GM23248 (cell line): ENCODE data around the gene SLC2A10. TPM values are rescaled to one million over a fixed set of nuclear protein-coding genes. Genes with fewer than 3 reads are reported as not detected.

Source experiments
- DNase-seq: peaks from one replicate; pipeline ENCODE4 v3.0.0-alpha.2; 2015
- H2AFZ ChIP-seq: fragments of 200-600 bp; sonication (generic); 2 replicates; pipeline ENCODE4 v1.6.1; 2016; ENCODE audit warnings: antibody characterized with exemption
- H3F3A ChIP-seq: fragments of 200-600 bp; sonication (generic); 2 replicates; pipeline ENCODE4 v1.6.1; 2016; ENCODE audit warnings: mild to moderate bottlenecking, antibody characterized with exemption, mixed run types; ENCODE audit not compliant: insufficient read depth
- H3K27ac ChIP-seq: fragments of 200-600 bp; sonication (generic); 2 replicates; pipeline ENCODE4 v1.5.1; 2016; ENCODE audit warnings: mild to moderate bottlenecking
- H3K27me3 ChIP-seq: fragments of 200-600 bp; sonication (generic); replicated peaks from 2 replicates; pipeline ENCODE4 v1.6.1; 2016; ENCODE audit warnings: mild to moderate bottlenecking; ENCODE audit not compliant: insufficient read depth
- H3K36me3 ChIP-seq: fragments of 200-600 bp; sonication (generic); 2 replicates; pipeline ENCODE4 v1.6.1; 2016; ENCODE audit warnings: low read depth, mild to moderate bottlenecking
- H3K4me1 ChIP-seq: fragments of 200-600 bp; sonication (generic); 2 replicates; pipeline ENCODE4 v1.6.1; 2016; ENCODE audit warnings: mild to moderate bottlenecking; ENCODE audit not compliant: insufficient read depth
- H3K4me2 ChIP-seq: fragments of 200-600 bp; sonication (generic); one replicate; pipeline ENCODE4 v1.6.1; 2016; ENCODE audit warnings: mild to moderate bottlenecking; ENCODE audit not compliant: unreplicated experiment
- H3K4me3 ChIP-seq: fragments of 200-600 bp; sonication (generic); 2 replicates; pipeline ENCODE4 v1.5.1; 2016; ENCODE audit warnings: mild to moderate bottlenecking
- H3K79me2 ChIP-seq: fragments of 200-600 bp; sonication (generic); 2 replicates; pipeline ENCODE4 v1.6.1; 2016; ENCODE audit warnings: mild to moderate bottlenecking; ENCODE audit not compliant: insufficient read depth
- H3K9ac ChIP-seq: fragments of 200-600 bp; sonication (generic); 2 replicates; pipeline ENCODE4 v1.6.1; 2016; ENCODE audit warnings: mild to moderate bottlenecking
- H3K9me2 ChIP-seq: fragments of 200-600 bp; sonication (generic); 2 replicates; pipeline ENCODE4 v1.6.1; 2016; ENCODE audit warnings: mixed run types, mild to moderate bottlenecking, moderate library complexity; ENCODE audit not compliant: insufficient read depth
- H3K9me3 ChIP-seq: fragments of 200-600 bp; sonication (generic); one replicate; pipeline ENCODE4 v1.6.1; 2017; ENCODE audit warnings: low read depth
- H4K20me1 ChIP-seq: fragments of 200-600 bp; sonication (generic); 2 replicates; pipeline ENCODE4 v1.6.0; 2016; ENCODE audit not compliant: insufficient read depth
- EZH2 ChIP-seq: fragments of 200-600 bp; sonication (generic); IDR thresholded peaks from 2 replicates; pipeline ENCODE4 v1.6.1; 2018; ENCODE audit warnings: antibody characterized with exemption, mild to moderate bottlenecking; ENCODE audit not compliant: insufficient read depth, poor library complexity, severe bottlenecking
- EZH2phosphoT487 ChIP-seq: fragments of 200-600 bp; sonication (generic); IDR thresholded peaks from 2 replicates; pipeline ENCODE4 v1.6.1; 2018; ENCODE audit warnings: antibody characterized with exemption, moderate library complexity, mild to moderate bottlenecking, low read depth; ENCODE audit not compliant: insufficient read depth
- WGBS, 2 experiments: methylation state at CpG; one replicate each; pipeline ENCODE4 v1.1.6; 2015 to 2017; ENCODE audit warnings: low lambda C conversion rate in 2 of 2, low coverage in 1 of 2; ENCODE audit errors: missing lambda C conversion rate in 2 of 2; 5-methylcytosine and 5-hydroxymethylcytosine counted together
- in situ Hi-C: fragments of 300-500 bp; cut with MboI; formaldehyde crosslinking; loops from 2 replicates; pipeline ENCODE4 v1.15.0; 2020
- polyA plus RNA-seq: library from polyadenylated mRNA; unstranded; fragments of >200 nt; fragmentation: Nextera tagmentation; extraction: Ambion mirVana; gene quantifications from 2 replicates; pipeline ENCODE4 v1.2.1, GENCODE V29; 2016
- total RNA-seq: library from RNA; depleted of rRNA; stranded (reverse); fragments of >200 nt; shearing (Covaris generic); gene quantifications from 2 replicates; pipeline ENCODE4 v1.2.3, GENCODE V29; 2014

Gene SLC2A10
- total and polyA plus RNA-seq, 2 experiments from 2014 or later: 26.2 to 48.0 TPM

GRCh38 chr20:46774236-46774635 is 64.8 kb downstream of the SLC2A10 start:
- 31 to 39% methylated on average over 2 of the region's 2 CpGs for WGBS, 2 experiments
- in situ Hi-C loops: loop anchor here (25.0 kb wide), 1 partner anchor 838 kb away; no protein-coding TSS in a partner anchor
- H3K9me2 ChIP-seq: no peaks in the 10 kb centered on the region
- no peaks in the 10 kb centered on the region for H4K20me1 ChIP-seq
- TF ChIP-seq EZH2phosphoT487: no peak
- no peak for TF ChIP-seq EZH2
- H3K4me3 ChIP-seq: no peak overlapping the region
- DNase-seq: no peak
- H3K79me2 ChIP-seq: no peaks in the 10 kb centered on the region
- H3K27ac ChIP-seq: no peak overlapping the region
- no peak overlapping the region for H2AFZ ChIP-seq
- H3K4me2 ChIP-seq: no peak overlapping the region
- peaks cover 12% of the 10 kb centered on the region for H3K27me3 ChIP-seq
- no peak overlapping the region for H3K9ac ChIP-seq
- no peaks in the 10 kb centered on the region for H3K4me1 ChIP-seq
- no peaks in the 10 kb centered on the region for H3F3A ChIP-seq
- no peaks in the 10 kb centered on the region for H3K36me3 ChIP-seq
- no peaks in the 10 kb centered on the region for H3K9me3 ChIP-seq

GRCh38 chr20:46774943-46775560 is 65.6 kb downstream of the SLC2A10 start:
- H3K4me2 ChIP-seq: no peak overlapping the region
- H3F3A ChIP-seq: no peaks in the 10 kb centered on the region
- no peaks in the 10 kb centered on the region for H3K36me3 ChIP-seq
- H3K9me3 ChIP-seq: no peaks in the 10 kb centered on the region
- no peaks in the 10 kb centered on the region for H3K79me2 ChIP-seq
- no peak overlapping the region for H3K27ac ChIP-seq
- H3K9me2 ChIP-seq: no peaks in the 10 kb centered on the region
- no peak overlapping the region for H2AFZ ChIP-seq
- no peaks in the 10 kb centered on the region for H4K20me1 ChIP-seq
- TF ChIP-seq EZH2: no peak
- no peak for TF ChIP-seq EZH2phosphoT487
- 72 to 73% methylated on average over 9 of the region's 9 CpGs for WGBS, 2 experiments
- in situ Hi-C loops: loop anchor here (25.0 kb wide), 1 partner anchor 837 kb away; no protein-coding TSS in a partner anchor
- no peak for DNase-seq
- H3K9ac ChIP-seq: no peak overlapping the region
- H3K4me3 ChIP-seq: no peak overlapping the region
- no peaks in the 10 kb centered on the region for H3K4me1 ChIP-seq
- H3K27me3 ChIP-seq: peaks cover 12% of the 10 kb centered on the region

GRCh38 chr20:46775806-46776205 is 66.4 kb downstream of the SLC2A10 start:
- TF ChIP-seq EZH2phosphoT487: no peak
- TF ChIP-seq EZH2: no peak
- Histone ChIP-seq H3K36me3 (no peaks in the 10 kb centered on the region), H3K27ac (no peak overlapping the region), H3K9me2 (no peaks in the 10 kb centered on the region), H3K9me3 (no peaks in the 10 kb centered on the region), H3K4me3 (no peak overlapping the region), H3K27me3 (peaks cover 12% of the 10 kb centered on the region), H3K4me2 (no peak overlapping the region), H4K20me1 (no peaks in the 10 kb centered on the region), H3K4me1 (no peaks in the 10 kb centered on the region), H3K79me2 (no peaks in the 10 kb centered on the region), H3F3A (no peaks in the 10 kb centered on the region), H3K9ac (no peak overlapping the region), H2AFZ (no peak overlapping the region)
- WGBS, 2 experiments: 85 to 100% methylated on average over 1 of the region's 1 CpG
- in situ Hi-C loops: no loop called here
- no peak for DNase-seq

- Histone ChIP-seq H4K20me1 (no peaks in the 10 kb centered on the region), H3K9ac (no peak overlapping the region), H3K4me2 (no peak overlapping the region), H3F3A (no peaks in the 10 kb centered on the region), H3K27ac (no peak overlapping the region), H2AFZ (no peak overlapping the region), H3K9me2 (no peaks in the 10 kb centered on the region), H3K4me3 (no peak overlapping the region), H3K9me3 (no peaks in the 10 kb centered on the region), H3K36me3 (no peaks in the 10 kb centered on the region), H3K4me1 (no peaks in the 10 kb centered on the region), H3K79me2 (no peaks in the 10 kb centered on the region), H3K27me3 (peaks cover 12% of the 10 kb centered on the region)
- in situ Hi-C loops: no loop called here
- TF ChIP-seq EZH2 (no peak), EZH2phosphoT487 (no peak)
- 50 to 51% methylated on average over 7 of the region's 7 CpGs for WGBS, 2 experiments
- DNase-seq: no peak
These were observed 67.9 kb downstream of the SLC2A10 start for GRCh38 chr20:46777331-46777730.

- Histone ChIP-seq H3K9me2 (no peaks in the 10 kb centered on the region), H3K9ac (no peak overlapping the region), H3F3A (no peaks in the 10 kb centered on the region), H3K79me2 (no peaks in the 10 kb centered on the region), H3K4me2 (no peak overlapping the region), H3K36me3 (no peaks in the 10 kb centered on the region), H3K4me1 (0 out of 2 replicates have a peak, but pooled peaks cover 3% of the 10 kb centered on the region), H3K27ac (no peak overlapping the region), H3K4me3 (no peak overlapping the region), H4K20me1 (no peaks in the 10 kb centered on the region), H3K9me3 (no peaks in the 10 kb centered on the region), H3K27me3 (peaks cover 3% of the 10 kb centered on the region; the same call in 1 of the 2 replicates), H2AFZ (no peak overlapping the region)
- in situ Hi-C loops: no loop called here
- WGBS, 2 experiments: 45 to 64% methylated on average over 4 of the region's 4 CpGs
- DNase-seq: no peak
- TF ChIP-seq EZH2phosphoT487 (no peak), EZH2 (no peak)
These were observed 70.4 kb downstream of the SLC2A10 start for GRCh38 chr20:46779831-46780230.
